ENCODE results near the gene STARD3NL.

DNA sequence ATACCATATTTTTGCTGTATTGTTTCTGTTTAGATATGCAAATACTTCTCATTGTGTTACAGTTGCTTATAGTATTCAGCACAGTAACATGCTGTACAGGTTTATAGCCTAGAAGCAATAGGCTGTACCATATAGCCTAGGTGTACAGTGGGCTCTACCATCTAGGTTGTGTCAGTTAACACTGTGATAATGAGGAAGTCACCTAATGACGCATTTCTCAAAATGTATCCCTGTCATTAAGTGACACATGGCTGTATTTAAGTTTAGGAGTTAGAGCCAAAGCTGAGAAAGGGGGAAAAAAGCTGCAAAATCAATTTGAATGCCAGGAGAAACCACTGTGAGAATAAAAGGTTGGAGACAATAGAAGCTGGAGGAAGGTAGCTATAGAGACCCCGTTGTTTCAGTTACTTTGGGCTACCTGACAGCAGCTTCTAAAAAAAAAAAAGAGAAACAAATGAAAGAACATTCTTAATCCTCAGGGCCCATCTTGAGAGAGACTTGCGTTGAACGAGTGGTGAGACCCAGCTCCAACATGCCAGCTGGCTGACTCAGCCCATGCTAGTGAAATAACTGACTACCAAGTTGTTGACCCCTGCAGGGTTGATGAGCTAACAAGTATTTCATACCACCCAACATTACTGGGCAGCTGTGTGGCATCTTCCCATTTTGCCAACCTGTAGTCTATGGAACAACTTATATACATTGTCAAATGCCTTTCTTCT, 8.7 kb downstream of the STARD3NL start:
- TF ChIP-seq, protein P1, sequence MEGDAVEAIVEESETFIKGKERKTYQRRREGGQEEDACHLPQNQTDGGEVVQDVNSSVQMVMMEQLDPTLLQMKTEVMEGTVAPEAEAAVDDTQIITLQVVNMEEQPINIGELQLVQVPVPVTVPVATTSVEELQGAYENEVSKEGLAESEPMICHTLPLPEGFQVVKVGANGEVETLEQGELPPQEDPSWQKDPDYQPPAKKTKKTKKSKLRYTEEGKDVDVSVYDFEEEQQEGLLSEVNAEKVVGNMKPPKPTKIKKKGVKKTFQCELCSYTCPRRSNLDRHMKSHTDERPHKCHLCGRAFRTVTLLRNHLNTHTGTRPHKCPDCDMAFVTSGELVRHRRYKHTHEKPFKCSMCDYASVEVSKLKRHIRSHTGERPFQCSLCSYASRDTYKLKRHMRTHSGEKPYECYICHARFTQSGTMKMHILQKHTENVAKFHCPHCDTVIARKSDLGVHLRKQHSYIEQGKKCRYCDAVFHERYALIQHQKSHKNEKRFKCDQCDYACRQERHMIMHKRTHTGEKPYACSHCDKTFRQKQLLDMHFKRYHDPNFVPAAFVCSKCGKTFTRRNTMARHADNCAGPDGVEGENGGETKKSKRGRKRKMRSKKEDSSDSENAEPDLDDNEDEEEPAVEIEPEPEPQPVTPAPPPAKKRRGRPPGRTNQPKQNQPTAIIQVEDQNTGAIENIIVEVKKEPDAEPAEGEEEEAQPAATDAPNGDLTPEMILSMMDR (IDR thresholded peaks at IDR 0.05): no peak
- TF ChIP-seq POLR2A (IDR thresholded peaks at IDR 0.05) (no peak), EP300 (IDR thresholded peaks at IDR 0.05; ENCODE audit: low read depth) (no peak)

Measured in transverse colon (tissue), 3 donors.